Central memory CD4-positive, alpha-beta T cell (primary cell): Measurements from ENCODE around the gene VPS18.
A peak's percentile ranks its signal among the peaks of the same experiment; 100 is the strongest.

ENCODE experiments used
- DNase-seq: peaks from one replicate; pipeline ENCODE4 v3.0.0; 2022

VPS18 gene

GRCh38 chr15:40869686-40870085 lies 24.6 kb upstream of the VPS18 start:
- DNase-seq = no peak

GRCh38 chr15:40870716-40871115 lies 23.5 kb upstream of the VPS18 start:
- DNase-seq = no peak

GRCh38 chr15:40871749-40872617 lies 22.3 kb upstream of the VPS18 start:
- DNase-seq = no peak

- no peak for DNase-seq
Measured at GRCh38 chr15:40872791-40873693, 21.2 kb upstream of the VPS18 start.

GRCh38 chr15:40873694-40874561 lies 20.3 kb upstream of the VPS18 start, which contains the start of gene RHOV:
TSS of gene RHOV (minus strand) at chr15:40874234. CDS start at chr15:40874139, 95 bp downstream.
- DNase-seq = peak; percentile 21

GRCh38 chr15:40875991-40876730 lies 18.1 kb upstream of the VPS18 start:
- no peak for DNase-seq

GRCh38 chr15:40877694-40878093 lies 16.6 kb upstream of the VPS18 start:
- no peak for DNase-seq

- no peak for DNase-seq
Measured at GRCh38 chr15:40878785-40879184, 15.5 kb upstream of the VPS18 start.

GRCh38 chr15:40879609-40880008 lies 14.6 kb upstream of the VPS18 start:
- no peak for DNase-seq

- DNase-seq = no peak
Measured at GRCh38 chr15:40881351-40881750, 12.9 kb upstream of the VPS18 start.

GRCh38 chr15:40886586-40886985 lies 7.7 kb upstream of the VPS18 start:
- DNase-seq = no peak

- DNase-seq = no peak
Measured at GRCh38 chr15:40889112-40889511, 5.1 kb upstream of the VPS18 start.

- DNase-seq = no peak
Measured at GRCh38 chr15:40891138-40891537, 3.1 kb upstream of the VPS18 start.

GRCh38 chr15:40891810-40892446 lies 2.3 kb upstream of the VPS18 start:
- no peak for DNase-seq

GRCh38 chr15:40892447-40893012 lies 1.7 kb upstream of the VPS18 start:
- DNase-seq = no peak

GRCh38 chr15:40893019-40893670 lies 1.1 kb upstream of the VPS18 start:
- no peak for DNase-seq

GRCh38 chr15:40894681-40895448 lies 615 bp downstream of the VPS18 start:
- peak; percentile 54 for DNase-seq

GRCh38 chr15:40899536-40900207 lies 5.4 kb downstream of the VPS18 start:
- DNase-seq = no peak
